ENCODE measurements around the gene SPTLC1. TPM values are rescaled to one million over a fixed set of nuclear protein-coding genes. Genes with fewer than 3 reads are reported as not detected.
"Not testable (repeated sequence)": the region's sequence is repeated elsewhere in the genome, so short reads cannot be mapped to it uniquely, and the experiment has no call there.

The SPTLC1 gene
- total and polyA plus RNA-seq, 5 donors from 2014 or later: 44.0 to 51.2 (median 48.3) TPM

DNA sequence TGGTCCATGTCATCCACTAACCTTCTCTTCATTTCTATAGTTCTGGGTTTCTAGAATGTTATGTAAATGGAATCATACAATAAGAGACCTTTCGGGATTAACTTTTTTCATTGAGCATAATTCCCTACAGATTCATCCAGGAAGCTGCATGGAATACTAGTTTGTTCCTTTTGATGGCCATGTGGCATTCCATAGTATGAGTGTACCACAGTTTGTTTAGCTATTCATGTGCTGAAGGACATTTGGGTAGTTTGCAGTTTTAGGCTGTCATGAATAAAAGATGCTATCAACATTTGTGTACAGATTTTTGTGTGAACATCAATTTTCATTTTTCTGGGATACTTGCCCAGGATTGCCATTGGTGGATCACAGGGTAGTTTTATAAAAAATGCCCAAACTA, 6.8 kb upstream of the SPTLC1 start:
- H3K4me1 Mint-ChIP-seq: no peaks in the 10 kb centered on the region

DNA sequence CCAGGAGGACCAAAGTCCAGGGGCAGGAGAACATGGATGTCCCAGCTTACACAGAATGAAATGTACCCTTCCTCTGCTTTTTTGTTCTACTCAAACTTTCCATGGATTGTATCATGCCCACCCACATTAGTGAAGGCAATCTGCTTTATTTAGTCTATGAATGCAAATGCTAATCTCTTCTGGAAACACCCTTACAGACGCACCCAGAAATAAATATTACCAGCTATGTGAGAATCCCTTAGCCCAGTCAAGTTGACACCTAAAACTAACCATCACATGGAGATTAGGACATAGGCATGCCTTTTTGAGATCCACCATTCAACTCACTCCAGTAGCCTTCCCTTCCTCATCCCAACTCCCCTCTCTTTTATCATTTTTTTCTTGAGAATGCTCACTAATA, 6.1 kb upstream of the SPTLC1 start:
- H3K4me1 Mint-ChIP-seq: peaks cover 2 to 4% (median 3%) of the 10 kb centered on the region in 4 donors

More for the DNA sequence above, 6.8 kb upstream of the SPTLC1 start:
- Histone ChIP-seq H3K4me3 (ENCODE audit: low read depth, low read length) (no peak overlapping the region), H3K27me3 (ENCODE audit: control insufficient read depth, insufficient read depth, low read length) (peaks cover 4% of the 10 kb centered on the region), H3K36me3 (ENCODE audit: control insufficient read depth, insufficient read depth, low read length) (no peaks in the 10 kb centered on the region), H3K9me3 (ENCODE audit: control insufficient read depth in 2 of 2, low read length in 2 of 2) (no peaks in the 10 kb centered on the region), H3K27ac (ENCODE audit: insufficient read depth, low read length, poor library complexity, severe bottlenecking) (no peak overlapping the region), H3K4me1 (ENCODE audit: control insufficient read depth, insufficient read depth, low read length, poor library complexity, severe bottlenecking) (no peaks in the 10 kb centered on the region)
- Mint-ChIP-seq H3K4me3 (no peak overlapping the region), H3K9me3 (peaks cover 0 to 1% (median 0%) of the 10 kb centered on the region in 7 donors), H3K27ac (no peak overlapping the region), H3K27me3 (peaks cover 29% of the 10 kb centered on the region), H3K36me3 (no peaks in the 10 kb centered on the region)
- ATAC-seq (ENCODE audit: low read depth in 2 of 2) (no peak), DNase-seq (no peak)

DNA sequence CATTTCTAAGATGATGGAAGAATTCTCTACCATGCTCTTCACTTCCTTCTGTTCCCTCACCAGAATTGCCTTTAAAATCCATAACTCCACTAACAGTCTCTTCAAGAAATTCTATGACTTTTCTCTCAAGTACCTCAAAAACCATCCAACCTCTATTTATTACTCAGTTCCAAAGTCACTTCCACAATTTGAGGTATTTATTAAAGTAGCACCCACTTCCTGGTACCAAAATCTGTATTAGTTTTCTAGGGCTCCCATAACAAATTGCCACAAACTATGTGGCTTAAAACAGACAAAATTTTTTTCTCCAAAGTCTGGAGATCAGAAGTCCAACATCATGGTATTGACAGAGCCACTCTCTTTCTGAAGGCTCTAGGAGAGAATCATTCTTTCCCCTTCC, 4.9 kb upstream of the SPTLC1 start:
- H3K27me3 Mint-ChIP-seq: peaks cover 24% of the 10 kb centered on the region
- H3K4me1 Mint-ChIP-seq: peaks cover 7 to 13% (median 10%) of the 10 kb centered on the region in 4 donors
- H3K9me3 Mint-ChIP-seq: peaks cover 0 to 1% (median 0%) of the 10 kb centered on the region in 7 donors
- no peak overlapping the region for H3K4me3 ChIP-seq (ENCODE audit: low read depth, low read length)
- H3K36me3 Mint-ChIP-seq: no peaks in the 10 kb centered on the region
- H3K27me3 ChIP-seq (ENCODE audit: control insufficient read depth, insufficient read depth, low read length): peaks cover 4% of the 10 kb centered on the region
- H3K4me1 ChIP-seq (ENCODE audit: control insufficient read depth, insufficient read depth, low read length, poor library complexity, severe bottlenecking): no peaks in the 10 kb centered on the region
- ATAC-seq (ENCODE audit: low read depth in 2 of 2) (no peak), DNase-seq (no peak)
- no peaks in the 10 kb centered on the region for H3K9me3 ChIP-seq (ENCODE audit: control insufficient read depth in 2 of 2, low read length in 2 of 2)
- no peak overlapping the region for H3K27ac Mint-ChIP-seq
- no peak overlapping the region for H3K27ac ChIP-seq (ENCODE audit: insufficient read depth, low read length, poor library complexity, severe bottlenecking)
- H3K36me3 ChIP-seq (ENCODE audit: control insufficient read depth, insufficient read depth, low read length): no peaks in the 10 kb centered on the region
- peak overlapping the region in 1 of 4 donors; percentile 22 for H3K4me3 Mint-ChIP-seq

More for the DNA sequence above, 6.1 kb upstream of the SPTLC1 start:
- Mint-ChIP-seq H3K4me3 (peak overlapping the region in 1 of 4 donors; percentile 34), H3K27me3 (peaks cover 29% of the 10 kb centered on the region), H3K27ac (no peak overlapping the region), H3K36me3 (no peaks in the 10 kb centered on the region), H3K9me3 (peaks cover 0 to 1% (median 0%) of the 10 kb centered on the region in 7 donors)
- H3K4me3 ChIP-seq (ENCODE audit: low read depth, low read length): no peak overlapping the region
- H3K27me3 ChIP-seq (ENCODE audit: control insufficient read depth, insufficient read depth, low read length): peaks cover 4% of the 10 kb centered on the region
- no peak for ATAC-seq (ENCODE audit: low read depth in 2 of 2)
- H3K27ac ChIP-seq (ENCODE audit: insufficient read depth, low read length, poor library complexity, severe bottlenecking): no peak overlapping the region
- no peaks in the 10 kb centered on the region for H3K9me3 ChIP-seq (ENCODE audit: control insufficient read depth in 2 of 2, low read length in 2 of 2)
- DNase-seq: no peak
- H3K4me1 ChIP-seq (ENCODE audit: control insufficient read depth, insufficient read depth, low read length, poor library complexity, severe bottlenecking): no peaks in the 10 kb centered on the region
- H3K36me3 ChIP-seq (ENCODE audit: control insufficient read depth, insufficient read depth, low read length): no peaks in the 10 kb centered on the region

DNA sequence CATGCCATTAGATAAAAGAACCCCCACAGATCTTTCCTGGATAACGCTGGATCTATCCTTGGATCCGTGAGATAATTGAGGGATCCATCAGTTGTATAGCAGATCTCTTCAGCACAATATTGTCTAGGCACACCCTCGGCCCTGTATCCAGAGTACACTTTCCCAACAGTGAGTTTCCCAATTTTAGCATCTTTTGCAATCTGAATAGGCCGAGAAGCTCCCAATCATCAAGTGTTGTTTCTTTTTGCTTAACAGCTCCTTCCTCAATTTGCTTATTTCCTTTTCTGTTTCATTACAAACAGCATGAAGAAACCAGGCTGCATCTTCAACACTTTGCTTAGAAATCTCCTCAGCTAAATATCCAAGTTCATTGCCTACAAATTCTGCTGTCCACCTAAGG, 4.4 kb upstream of the SPTLC1 start:
- H3K4me3 Mint-ChIP-seq: peak overlapping the region in 1 of 4 donors; percentile 22
- Histone ChIP-seq H3K36me3 (ENCODE audit: control insufficient read depth, insufficient read depth, low read length) (no peaks in the 10 kb centered on the region), H3K27ac (ENCODE audit: insufficient read depth, low read length, poor library complexity, severe bottlenecking) (no peak overlapping the region), H3K4me1 (ENCODE audit: control insufficient read depth, insufficient read depth, low read length, poor library complexity, severe bottlenecking) (peaks cover 1% of the 10 kb centered on the region), H3K4me3 (ENCODE audit: low read depth, low read length) (no peak overlapping the region), H3K27me3 (ENCODE audit: control insufficient read depth, insufficient read depth, low read length) (peaks cover 4% of the 10 kb centered on the region), H3K9me3 (ENCODE audit: control insufficient read depth in 2 of 2, low read length in 2 of 2) (no peaks in the 10 kb centered on the region)
- H3K36me3 Mint-ChIP-seq: no peaks in the 10 kb centered on the region
- no peak for DNase-seq
- H3K4me1 Mint-ChIP-seq: peaks cover 7 to 15% (median 11%) of the 10 kb centered on the region in 4 donors
- ATAC-seq (ENCODE audit: low read depth in 2 of 2): no peak
- peaks cover 24% of the 10 kb centered on the region for H3K27me3 Mint-ChIP-seq
- H3K27ac Mint-ChIP-seq: peak overlapping the region in 1 of 3 donors; percentile 60
- H3K9me3 Mint-ChIP-seq: peaks cover 0 to 1% (median 0%) of the 10 kb centered on the region in 7 donors

DNA sequence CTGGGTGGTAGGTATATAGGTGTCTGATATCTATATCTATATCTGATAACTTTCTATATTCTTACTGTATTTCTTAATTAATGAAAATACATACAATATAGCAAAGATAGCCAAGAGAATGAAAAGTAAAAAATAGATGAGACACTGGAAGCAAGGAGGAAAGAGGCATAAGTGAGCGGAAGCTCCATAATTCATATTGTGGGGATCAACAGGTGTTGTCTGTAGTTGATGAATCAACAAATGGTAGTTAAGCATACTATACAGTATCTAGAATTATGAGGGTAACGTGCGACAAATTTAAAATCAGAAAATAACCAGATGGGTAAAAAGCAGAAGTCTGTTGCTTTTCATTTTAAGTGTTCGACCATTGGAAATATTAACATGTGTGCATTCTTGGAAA, 7.1 kb downstream of the SPTLC1 start:
- H3K27me3 ChIP-seq (ENCODE audit: control insufficient read depth, insufficient read depth, low read length): no peaks in the 10 kb centered on the region
- Mint-ChIP-seq H3K27me3 (no peaks in the 10 kb centered on the region), H3K36me3 (peaks cover 39% of the 10 kb centered on the region), H3K9me3 (no peaks in the 10 kb centered on the region), H3K27ac (no peak overlapping the region), H3K4me3 (no peak overlapping the region), H3K4me1 (peaks cover 19 to 32% (median 25%) of the 10 kb centered on the region in 4 donors)
- H3K27ac ChIP-seq (ENCODE audit: insufficient read depth, low read length, poor library complexity, severe bottlenecking): no peak overlapping the region
- H3K36me3 ChIP-seq (ENCODE audit: control insufficient read depth, insufficient read depth, low read length): peaks cover 48% of the 10 kb centered on the region
- DNase-seq (no peak), ATAC-seq (ENCODE audit: low read depth in 2 of 2) (no peak)
- H3K9me3 ChIP-seq (ENCODE audit: control insufficient read depth in 2 of 2, low read length in 2 of 2): no peaks in the 10 kb centered on the region
- H3K4me1 ChIP-seq (ENCODE audit: control insufficient read depth, insufficient read depth, low read length, poor library complexity, severe bottlenecking): peaks cover 6% of the 10 kb centered on the region
- H3K4me3 ChIP-seq (ENCODE audit: low read depth, low read length): no peak overlapping the region

DNA sequence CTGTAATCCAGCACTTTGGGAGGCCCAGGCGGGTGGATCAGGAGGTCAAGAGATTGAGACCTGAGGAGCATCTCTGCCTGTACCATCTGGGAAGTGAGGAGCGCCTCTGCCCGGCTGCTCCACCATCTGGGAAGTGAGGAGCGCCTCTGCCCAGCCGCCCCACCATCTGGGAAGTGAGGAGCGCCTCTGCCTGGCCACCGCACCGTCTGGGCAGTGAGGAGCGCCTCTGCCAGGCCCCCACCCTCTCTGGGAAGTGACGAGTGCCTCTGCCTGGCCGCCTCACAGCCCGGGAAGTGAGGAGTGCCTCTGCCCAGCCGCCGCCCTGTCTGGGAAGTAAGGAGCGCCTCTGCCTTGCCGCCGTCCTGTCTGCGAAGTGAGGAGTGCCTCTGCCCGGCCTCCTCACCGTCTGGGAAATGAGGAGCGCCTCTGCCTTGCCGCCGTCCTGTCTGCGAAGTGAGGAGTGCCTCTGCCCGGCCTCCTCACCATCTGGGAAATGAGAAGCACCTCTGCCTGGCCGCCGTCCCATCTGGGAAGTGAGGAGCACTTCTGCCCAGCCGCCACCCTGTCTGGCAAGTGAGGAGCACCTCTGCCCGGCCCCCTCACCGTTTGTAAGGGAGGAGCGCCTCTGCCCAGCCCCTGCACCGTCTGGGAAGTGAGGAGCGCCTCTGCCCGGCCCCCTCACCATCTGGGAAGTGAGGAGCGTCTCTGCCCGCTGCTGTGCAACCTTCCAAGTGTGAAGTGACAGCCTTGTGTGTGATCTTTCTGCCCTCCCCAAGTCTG, 9.6 kb downstream of the SPTLC1 start:
- not testable (repeated sequence) for H3K4me1 ChIP-seq (ENCODE audit: control insufficient read depth, insufficient read depth, low read length, poor library complexity, severe bottlenecking)

DNA sequence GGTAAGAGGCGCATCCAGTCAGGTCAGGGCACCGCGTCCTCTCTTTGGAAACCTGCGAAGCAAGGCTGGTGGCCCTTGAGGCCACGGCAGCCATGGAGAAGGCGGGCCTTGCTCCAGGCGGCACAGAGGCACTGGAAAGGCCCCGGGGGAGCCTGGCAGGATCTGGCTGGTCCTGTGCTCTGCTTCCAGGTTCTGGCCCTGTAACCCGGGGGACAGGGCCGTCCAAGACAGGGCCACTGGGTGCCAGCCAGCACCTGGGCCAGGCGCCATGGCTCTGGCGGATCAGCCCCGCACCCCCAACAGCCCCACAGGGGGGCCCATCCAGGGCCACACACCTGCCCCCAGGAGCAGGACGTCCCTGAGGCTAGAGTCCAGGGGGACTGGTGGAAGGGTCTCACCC, 11.6 kb downstream of the SPTLC1 start:
- not testable (repeated sequence) for H3K27me3 Mint-ChIP-seq; H3K9me3 Mint-ChIP-seq; H3K27ac ChIP-seq (ENCODE audit: insufficient read depth, low read length, poor library complexity, severe bottlenecking); H3K9me3 ChIP-seq (ENCODE audit: control insufficient read depth in 2 of 2, low read length in 2 of 2); DNase-seq; ATAC-seq (ENCODE audit: low read depth in 2 of 2); H3K4me3 Mint-ChIP-seq; H3K27me3 ChIP-seq (ENCODE audit: control insufficient read depth, insufficient read depth, low read length); H3K27ac Mint-ChIP-seq; H3K4me3 ChIP-seq (ENCODE audit: low read depth, low read length); H3K4me1 ChIP-seq (ENCODE audit: control insufficient read depth, insufficient read depth, low read length, poor library complexity, severe bottlenecking)
- Mint-ChIP-seq H3K4me1 (peaks cover 12 to 34% (median 16%) of the 10 kb centered on the region in 4 donors), H3K36me3 (peaks cover 50% of the 10 kb centered on the region)
- H3K36me3 ChIP-seq (ENCODE audit: control insufficient read depth, insufficient read depth, low read length): peaks cover 30% of the 10 kb centered on the region

More for the DNA sequence above, 9.6 kb downstream of the SPTLC1 start:
- not testable (repeated sequence) for H3K4me3 Mint-ChIP-seq; H3K27ac ChIP-seq (ENCODE audit: insufficient read depth, low read length, poor library complexity, severe bottlenecking); ATAC-seq (ENCODE audit: low read depth in 2 of 2); H3K27me3 Mint-ChIP-seq; H3K27ac Mint-ChIP-seq; H3K27me3 ChIP-seq (ENCODE audit: control insufficient read depth, insufficient read depth, low read length); DNase-seq; H3K9me3 ChIP-seq (ENCODE audit: control insufficient read depth in 2 of 2, low read length in 2 of 2); H3K4me3 ChIP-seq (ENCODE audit: low read depth, low read length); H3K9me3 Mint-ChIP-seq
- H3K36me3 ChIP-seq (ENCODE audit: control insufficient read depth, insufficient read depth, low read length): peaks cover 36% of the 10 kb centered on the region
- Mint-ChIP-seq H3K4me1 (peaks cover 9 to 28% (median 14%) of the 10 kb centered on the region in 4 donors), H3K36me3 (peaks cover 43% of the 10 kb centered on the region)

Measured in CD4-positive, CD25-positive, alpha-beta regulatory T cell (primary cell).